Breast epithelium (tissue), 4 donors: Measurements from ENCODE around the gene ST7. TPM values are rescaled to one million over a fixed set of nuclear protein-coding genes. Genes with fewer than 3 reads are reported as not detected.

Source experiments
- DNase-seq, 2 donors: peaks; one replicate each; pipeline ENCODE4 v3.0.0-alpha.2; 2019; ENCODE audit warnings: low spot score in 2 of 2
- H3K27ac ChIP-seq, 2 donors: fragments of 200-600 bp; sonication (generic) in 1 of 2; one replicate each; pipeline ENCODE4 v1.5.1; 2016 to 2019; ENCODE audit warnings: mild to moderate bottlenecking in 1 of 2
- H3K27me3 ChIP-seq, 2 donors: fragments of 200-600 bp; sonication (generic) in 1 of 2; one replicate each; pipeline versions ENCODE4 v1.5.1 to v1.6.0; 2017 to 2019; ENCODE audit warnings: control low read depth in 1 of 2, mild to moderate bottlenecking in 1 of 2
- H3K36me3 ChIP-seq: fragments of 200-600 bp; one replicate; pipeline ENCODE4 v1.5.1; 2019
- H3K4me1 ChIP-seq, 2 donors: fragments of 200-600 bp; sonication (generic); one replicate each; pipeline ENCODE4 v1.5.1; 2016 to 2019; ENCODE audit warnings: control low read depth in 1 of 2
- H3K4me3 ChIP-seq, 3 donors: fragments of 200-600 bp; sonication (generic); 1 replicate in 2 of 3; 2 replicates in 1 of 3; pipeline ENCODE4 v1.5.1; 2016 to 2019; ENCODE audit warnings: mild to moderate bottlenecking in 3 of 3, moderate library complexity in 2 of 3
- H3K9me3 ChIP-seq, 2 donors: fragments of 200-600 bp; sonication (generic) in 1 of 2; one replicate each; pipeline ENCODE4 v1.5.1; 2016 to 2019; ENCODE audit warnings: control low read depth in 1 of 2
- CTCF ChIP-seq, 3 donors: fragments of 450-650 bp; IDR thresholded peaks; one replicate each; pipeline ENCODE4 v1.5.1; 2016 to 2017; ENCODE audit warnings: antibody characterized with exemption in 3 of 3, mild to moderate bottlenecking in 3 of 3, moderate library complexity in 3 of 3
- POLR2A ChIP-seq: fragments of 450-650 bp; IDR thresholded peaks from one replicate; pipeline ENCODE4 v1.6.1; 2016; ENCODE audit warnings: antibody characterized with exemption, mild to moderate bottlenecking, moderate library complexity
- POLR2AphosphoS5 ChIP-seq, 3 donors: sonication (generic); formaldehyde crosslinking; IDR thresholded peaks; one replicate each; pipeline ENCODE4 v1.6.1; 2017; ENCODE audit warnings: antibody characterized with exemption in 3 of 3
- intact Hi-C: fragments of 100-400 bp; cut with DNase I; formaldehyde crosslinking; loops from one replicate; pipeline ENCODE4 v1.15.1; 2023; ENCODE audit warnings: low total_unique reads
- total RNA-seq, 3 donors: library from RNA; depleted of rRNA; stranded (reverse); fragments of >200 nt; gene quantifications; one replicate each; pipeline ENCODE4 v1.1.0, GENCODE V29; 2016

The ST7 gene
- total RNA-seq, 3 donors from 2014 or later: 24.3 to 41.4 (median 27.5) TPM

- no peak overlapping the region for H3K27ac ChIP-seq
- TF ChIP-seq POLR2AphosphoS5 (IDR thresholded peaks at IDR 0.05): no peak
- no peak for TF ChIP-seq POLR2A
- no peak for TF ChIP-seq CTCF (IDR thresholded peaks at IDR 0.05)
- no peaks in the 10 kb centered on the region for H3K9me3 ChIP-seq
- H3K4me3 ChIP-seq: no peak overlapping the region
- H3K27me3 ChIP-seq: no peaks in the 10 kb centered on the region
- H3K36me3 ChIP-seq: no peaks in the 10 kb centered on the region
- DNase-seq: no peak
- intact Hi-C loops: no loop called here
- H3K4me1 ChIP-seq: no peaks in the 10 kb centered on the region
Observed at GRCh38 chr7:117165656-117166055, 212.4 kb downstream of the ST7 start.

- Histone ChIP-seq H3K27ac (no peak overlapping the region), H3K9me3 (no peaks in the 10 kb centered on the region), H3K4me1 (no peaks in the 10 kb centered on the region), H3K4me3 (no peak overlapping the region), H3K27me3 (no peaks in the 10 kb centered on the region), H3K36me3 (no peaks in the 10 kb centered on the region)
- TF ChIP-seq POLR2A: no peak
- no peak for TF ChIP-seq CTCF (IDR thresholded peaks at IDR 0.05)
- no peak for TF ChIP-seq POLR2AphosphoS5 (IDR thresholded peaks at IDR 0.05)
- intact Hi-C loops: no loop called here
- DNase-seq: no peak
Observed at GRCh38 chr7:117169907-117170306, 216.6 kb downstream of the ST7 start.

- intact Hi-C loops: no loop called here
- Histone ChIP-seq H3K4me1 (no peaks in the 10 kb centered on the region), H3K27ac (no peak overlapping the region)
Observed at GRCh38 chr7:117171106-117171505, 217.8 kb downstream of the ST7 start.

GRCh38 chr7:117172283-117172682, 219.0 kb downstream of the ST7 start:
- Histone ChIP-seq H3K9me3 (no peaks in the 10 kb centered on the region), H3K36me3 (no peaks in the 10 kb centered on the region), H3K4me1 (no peaks in the 10 kb centered on the region), H3K4me3 (no peak overlapping the region), H3K27me3 (no peaks in the 10 kb centered on the region), H3K27ac (no peak overlapping the region)
- TF ChIP-seq POLR2AphosphoS5 (IDR thresholded peaks at IDR 0.05) (no peak), CTCF (IDR thresholded peaks at IDR 0.05) (no peak), POLR2A (no peak)
- no peak for DNase-seq
- intact Hi-C loops: no loop called here

More at GRCh38 chr7:117171106-117171505, 217.8 kb downstream of the ST7 start:
- DNase-seq: no peak
- no peak for TF ChIP-seq POLR2AphosphoS5 (IDR thresholded peaks at IDR 0.05)
- no peak for TF ChIP-seq CTCF (IDR thresholded peaks at IDR 0.05)
- TF ChIP-seq POLR2A: no peak
- Histone ChIP-seq H3K36me3 (no peaks in the 10 kb centered on the region), H3K27me3 (no peaks in the 10 kb centered on the region), H3K9me3 (no peaks in the 10 kb centered on the region), H3K4me3 (no peak overlapping the region)

- no peak for DNase-seq
- H3K27me3 ChIP-seq: no peaks in the 10 kb centered on the region
- no peaks in the 10 kb centered on the region for H3K9me3 ChIP-seq
- H3K27ac ChIP-seq: no peak overlapping the region
- no peaks in the 10 kb centered on the region for H3K4me1 ChIP-seq
- TF ChIP-seq CTCF (IDR thresholded peaks at IDR 0.05) (no peak), POLR2AphosphoS5 (IDR thresholded peaks at IDR 0.05) (no peak), POLR2A (no peak)
- H3K36me3 ChIP-seq: no peaks in the 10 kb centered on the region
- no peak overlapping the region for H3K4me3 ChIP-seq
- intact Hi-C loops: no loop called here
Observed at GRCh38 chr7:117173035-117173770, 219.9 kb downstream of the ST7 start.
